D721Med (cell line): ENCODE results near the gene MTFR1L.

Experiments used
- DNase-seq: peaks from one replicate; pipeline ENCODE4 v3.0.0; 2011; ENCODE audit warnings: low spot score; ENCODE audit not compliant: insufficient read length
- FAIRE-seq: peaks from 2 replicates; lab custom pipeline; 2011; peaks lifted over from hg19 to GRCh38; lab: Jason Lieb, UNC
- CTCF ChIP-seq: IDR thresholded peaks from 2 replicates; pipeline ENCODE4 v1.5.1; 2012; ENCODE audit warnings: mild to moderate bottlenecking, control low read depth; ENCODE audit not compliant: insufficient read depth; ENCODE audit errors: missing control alignments

The MTFR1L gene

GRCh38 chr1:25877155-25877554 lies 57.4 kb downstream of the MTFR1L start:
- TF ChIP-seq CTCF, result no peak
- no peak for DNase-seq
- FAIRE-seq, result no peak

- no peak for TF ChIP-seq CTCF
- no peak for FAIRE-seq
- no peak for DNase-seq
These were observed 58.9 kb downstream of the MTFR1L start for GRCh38 chr1:25878690-25879089.

- DNase-seq (no peak), FAIRE-seq (no peak)
- TF ChIP-seq CTCF, result no peak
These were observed 59.9 kb downstream of the MTFR1L start for GRCh38 chr1:25879675-25880074.

- no peak for TF ChIP-seq CTCF
- FAIRE-seq (no peak), DNase-seq (no peak)
These were observed 60.8 kb downstream of the MTFR1L start for GRCh38 chr1:25880518-25880917.

- FAIRE-seq (no peak), DNase-seq (no peak)
- TF ChIP-seq CTCF, result no peak
These were observed 61.5 kb downstream of the MTFR1L start for GRCh38 chr1:25881266-25881665.
